Gastroesophageal sphincter (tissue), 2 donors: ENCODE results near the gene DPYD.

ENCODE experiments used
- EP300 ChIP-seq: sonication (generic); formaldehyde crosslinking; IDR thresholded peaks from one replicate; pipeline ENCODE4 v1.6.1; 2017; ENCODE audit warnings: antibody characterized with exemption, mild to moderate bottlenecking
- POLR2AphosphoS5 ChIP-seq: sonication (generic); formaldehyde crosslinking; IDR thresholded peaks from one replicate; pipeline ENCODE4 v1.6.1; 2017; ENCODE audit warnings: antibody characterized with exemption

- no peak for TF ChIP-seq POLR2AphosphoS5
- no peak for TF ChIP-seq EP300
Measured at GRCh38 chr1:97743129-97743528, 177.7 kb downstream of the DPYD start.
